Measurements from ENCODE around the gene HSPA4L. TPM values are rescaled to one million over a fixed set of nuclear protein-coding genes. Genes with fewer than 3 reads are reported as not detected.

The HSPA4L gene
- total RNA-seq, 4 donors from 2014 or later, result 5.0 to 8.7 (median 6.8) TPM

DNA sequence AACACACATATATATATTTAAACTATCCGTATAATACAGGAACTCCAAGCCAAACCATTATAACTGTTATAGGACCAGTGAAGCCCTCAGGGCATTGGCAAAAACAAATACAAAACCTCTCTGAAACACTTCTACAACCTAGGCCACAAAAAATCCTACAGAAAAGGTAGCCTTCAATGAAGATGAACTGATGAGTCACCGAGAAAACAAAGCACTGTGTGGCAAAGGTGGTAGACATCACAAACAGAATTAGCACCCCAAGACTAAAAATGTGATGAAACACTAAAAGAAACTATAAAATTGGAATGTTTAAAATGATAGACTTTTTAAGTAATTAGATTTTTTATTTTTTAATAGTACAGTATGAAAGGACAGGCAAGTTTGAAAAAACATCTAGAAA is 5.5 kb upstream of the HSPA4L start:
- peaks cover 0 to 5% (median 4%) of the 10 kb centered on the region in 4 donors for H3K4me1 ChIP-seq
- WGBS, result 93% methylated on average over 2 of the region's 2 CpGs
- DNase-seq (ENCODE audit: extremely low spot score), result no peak
- no peak overlapping the region for H3K27ac ChIP-seq (replicated peaks in 1 of 4)
- no peaks in the 10 kb centered on the region for H3K36me3 ChIP-seq
- no peak overlapping the region for H3K4me3 ChIP-seq
- intact Hi-C loops (cut with DNase I), result no loop called here
- H3K9me3 ChIP-seq, result no peaks in the 10 kb centered on the region
- TF ChIP-seq, protein P1, sequence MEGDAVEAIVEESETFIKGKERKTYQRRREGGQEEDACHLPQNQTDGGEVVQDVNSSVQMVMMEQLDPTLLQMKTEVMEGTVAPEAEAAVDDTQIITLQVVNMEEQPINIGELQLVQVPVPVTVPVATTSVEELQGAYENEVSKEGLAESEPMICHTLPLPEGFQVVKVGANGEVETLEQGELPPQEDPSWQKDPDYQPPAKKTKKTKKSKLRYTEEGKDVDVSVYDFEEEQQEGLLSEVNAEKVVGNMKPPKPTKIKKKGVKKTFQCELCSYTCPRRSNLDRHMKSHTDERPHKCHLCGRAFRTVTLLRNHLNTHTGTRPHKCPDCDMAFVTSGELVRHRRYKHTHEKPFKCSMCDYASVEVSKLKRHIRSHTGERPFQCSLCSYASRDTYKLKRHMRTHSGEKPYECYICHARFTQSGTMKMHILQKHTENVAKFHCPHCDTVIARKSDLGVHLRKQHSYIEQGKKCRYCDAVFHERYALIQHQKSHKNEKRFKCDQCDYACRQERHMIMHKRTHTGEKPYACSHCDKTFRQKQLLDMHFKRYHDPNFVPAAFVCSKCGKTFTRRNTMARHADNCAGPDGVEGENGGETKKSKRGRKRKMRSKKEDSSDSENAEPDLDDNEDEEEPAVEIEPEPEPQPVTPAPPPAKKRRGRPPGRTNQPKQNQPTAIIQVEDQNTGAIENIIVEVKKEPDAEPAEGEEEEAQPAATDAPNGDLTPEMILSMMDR (IDR thresholded peaks at IDR 0.05), result no peak
- TF ChIP-seq POLR2AphosphoS5 (IDR thresholded peaks at IDR 0.05) (no peak), EP300 (IDR thresholded peaks at IDR 0.05) (no peak), POLR2A (IDR thresholded peaks at IDR 0.05; ENCODE audit: low read depth) (no peak)
- no peaks in the 10 kb centered on the region for H3K27me3 ChIP-seq

DNA sequence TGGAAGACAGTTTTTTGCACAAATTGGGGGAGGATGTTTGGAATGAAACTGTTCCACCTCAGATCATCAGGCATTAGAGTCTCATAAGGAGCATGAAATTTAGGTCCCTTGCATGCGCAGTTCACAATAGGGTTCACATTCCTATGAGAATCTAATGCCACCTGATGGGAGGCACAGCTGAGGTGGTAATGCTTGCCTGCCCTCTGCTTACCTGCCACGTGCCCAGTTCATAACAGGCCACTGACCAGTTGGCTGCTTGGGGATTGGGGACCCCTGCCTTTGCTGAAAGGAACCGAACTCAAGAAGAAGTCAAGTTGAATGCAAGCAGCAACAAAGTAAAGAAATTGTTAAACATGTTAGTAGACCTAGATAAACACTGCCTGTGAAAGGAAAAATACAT is 4.6 kb upstream of the HSPA4L start:
- WGBS, result 88% methylated on average over 3 of the region's 3 CpGs

DNA sequence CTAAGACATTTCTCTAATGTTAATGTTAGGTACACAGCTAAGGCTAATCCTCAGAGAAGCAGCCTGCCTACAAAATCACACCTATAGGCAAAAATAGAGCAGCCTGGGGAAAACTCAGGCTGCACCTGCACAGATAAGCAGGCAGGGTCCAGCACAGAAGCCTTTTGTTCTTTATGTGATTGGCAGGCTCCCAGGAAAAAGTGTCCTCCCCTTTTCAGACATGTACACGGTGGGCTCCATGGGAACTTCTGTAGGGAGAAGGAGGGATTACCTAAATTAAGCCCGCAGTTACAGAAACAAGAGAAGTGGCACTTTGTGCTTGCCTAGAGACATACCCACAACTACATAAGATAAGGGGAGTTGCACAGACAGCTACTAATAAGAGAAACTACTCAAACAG is 4.0 kb upstream of the HSPA4L start:
- no peak overlapping the region for H3K27ac ChIP-seq (replicated peaks in 1 of 4)
- no peaks in the 10 kb centered on the region for H3K27me3 ChIP-seq
- TF ChIP-seq POLR2A (IDR thresholded peaks at IDR 0.05; ENCODE audit: low read depth), result no peak
- H3K9me3 ChIP-seq, result no peaks in the 10 kb centered on the region
- intact Hi-C loops (cut with DNase I), result no loop called here
- H3K4me1 ChIP-seq, result peaks cover 0 to 10% (median 5%) of the 10 kb centered on the region in 4 donors
- no peak overlapping the region for H3K4me3 ChIP-seq
- WGBS, result 62% methylated on average over 2 of the region's 2 CpGs
- DNase-seq (ENCODE audit: extremely low spot score), result no peak
- no peaks in the 10 kb centered on the region for H3K36me3 ChIP-seq

More for the DNA sequence above, 4.6 kb upstream of the HSPA4L start:
- Histone ChIP-seq H3K4me3 (no peak overlapping the region), H3K27me3 (no peaks in the 10 kb centered on the region), H3K27ac (replicated peaks in 1 of 4) (no peak overlapping the region), H3K9me3 (no peaks in the 10 kb centered on the region), H3K36me3 (no peaks in the 10 kb centered on the region), H3K4me1 (peaks cover 0 to 8% (median 5%) of the 10 kb centered on the region in 4 donors)
- TF ChIP-seq POLR2A (IDR thresholded peaks at IDR 0.05; ENCODE audit: low read depth) (no peak), POLR2AphosphoS5 (IDR thresholded peaks at IDR 0.05) (no peak), EP300 (IDR thresholded peaks at IDR 0.05) (no peak)
- TF ChIP-seq, protein P1 (IDR thresholded peaks at IDR 0.05), result no peak
- no peak for DNase-seq (ENCODE audit: extremely low spot score)
- intact Hi-C loops (cut with DNase I), result no loop called here

DNA sequence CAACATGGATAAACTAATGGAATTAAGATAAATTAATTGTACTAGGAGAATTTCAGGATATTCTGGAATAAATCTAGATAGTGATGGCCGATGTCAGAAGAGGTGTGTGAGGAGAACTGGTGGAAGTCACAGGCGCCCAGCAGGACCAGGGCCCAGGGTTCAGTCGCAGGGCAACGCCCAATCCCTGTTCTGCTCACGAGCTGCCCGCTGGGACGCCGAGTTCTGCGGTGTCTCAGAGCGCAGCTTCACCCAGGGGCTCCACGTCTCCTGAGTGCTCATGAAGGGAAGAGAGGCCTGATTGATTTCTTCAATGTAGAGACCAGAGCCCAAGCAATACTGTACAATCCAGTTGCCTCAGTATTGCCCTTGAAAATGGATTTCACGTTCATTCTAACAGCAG is 1.5 kb upstream of the HSPA4L start:
- DNase-seq (ENCODE audit: extremely low spot score), result no peak
- Histone ChIP-seq H3K9me3 (no peaks in the 10 kb centered on the region), H3K4me3 (no peak overlapping the region), H3K36me3 (no peaks in the 10 kb centered on the region), H3K4me1 (peaks cover 0 to 24% (median 14%) of the 10 kb centered on the region in 4 donors), H3K27me3 (no peaks in the 10 kb centered on the region), H3K27ac (replicated peaks in 1 of 4) (no peak overlapping the region)
- intact Hi-C loops (cut with DNase I), result loop anchor here (5.0 to 10.0 kb wide), 3 partner anchors 94 to 284 kb away; partner anchors contain the start of genes INTU and LARP1B
- TF ChIP-seq EP300 (IDR thresholded peaks at IDR 0.05) (no peak), POLR2AphosphoS5 (IDR thresholded peaks at IDR 0.05) (no peak), POLR2A (IDR thresholded peaks at IDR 0.05; ENCODE audit: low read depth) (no peak)
- TF ChIP-seq, protein P1 (IDR thresholded peaks at IDR 0.05), result no peak
- WGBS, result 97% methylated on average over 11 of the region's 12 CpGs

DNA sequence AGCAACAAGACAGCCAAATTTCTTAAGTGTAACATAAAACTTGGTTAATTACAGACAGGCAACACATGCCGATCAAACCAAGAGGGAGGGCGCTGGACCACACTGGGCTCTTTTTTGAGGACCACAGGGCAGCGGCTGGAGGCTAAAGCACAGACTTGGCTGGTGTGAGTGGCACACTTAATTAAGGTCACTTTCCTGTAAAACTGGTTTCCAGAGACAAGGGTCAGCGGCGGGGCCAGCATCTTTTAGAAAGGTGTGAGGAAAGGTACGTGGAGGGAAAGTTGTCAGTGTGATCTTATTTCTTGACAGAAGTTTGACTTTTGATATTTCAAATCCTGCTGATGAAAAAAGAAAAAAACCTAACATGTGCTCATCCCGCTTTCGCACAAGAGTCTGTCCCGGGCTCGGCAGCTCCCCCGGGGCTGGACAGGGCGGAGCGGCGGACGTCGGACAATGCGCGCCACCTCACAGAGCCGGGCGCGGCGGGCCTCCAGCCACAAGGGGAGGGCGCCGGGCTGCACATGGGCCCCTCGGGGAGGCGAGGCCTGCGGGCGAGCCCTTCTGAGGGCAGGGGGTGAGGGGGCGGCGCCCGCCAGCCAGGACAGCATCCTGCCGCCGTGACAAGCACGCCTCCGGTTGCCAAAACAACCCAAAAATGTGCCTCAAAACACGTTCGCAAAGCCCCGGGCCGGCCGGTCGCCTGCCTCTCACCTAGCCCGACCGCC is 660 bp upstream of the HSPA4L start:
- Histone ChIP-seq H3K27ac (replicated peaks in 1 of 4) (peak overlapping the region; percentile 81 to 87 (median 86)), H3K36me3 (no peaks in the 10 kb centered on the region)
- DNase-seq (ENCODE audit: extremely low spot score), result no peak

More for the DNA sequence above, 660 bp upstream of the HSPA4L start:
- intact Hi-C loops (cut with DNase I), result loop anchor here (5.0 to 10.0 kb wide), 3 partner anchors 93 to 283 kb away; partner anchors contain the start of genes INTU and LARP1B
- TF ChIP-seq, protein P1 (IDR thresholded peaks at IDR 0.05), result peak in 1 of 3 experiments; percentile 4
- TF ChIP-seq POLR2AphosphoS5 (IDR thresholded peaks at IDR 0.05) (peak in 1 of 2 donors; percentile 7), POLR2A (IDR thresholded peaks at IDR 0.05; ENCODE audit: low read depth) (no peak)
- Histone ChIP-seq H3K27me3 (no peaks in the 10 kb centered on the region), H3K4me1 (peaks cover 0 to 24% (median 14%) of the 10 kb centered on the region in 4 donors), H3K9me3 (no peaks in the 10 kb centered on the region), H3K4me3 (peak overlapping the region; percentile 72 to 83 (median 77))
- WGBS, result 20% methylated on average over 32 of the region's 43 CpGs
